Measurements from ENCODE around the gene KCTD2. TPM values are rescaled to one million over a fixed set of nuclear protein-coding genes. Genes with fewer than 3 reads are reported as not detected.
"Not testable (repeated sequence)": the region's sequence is repeated elsewhere in the genome, so short reads cannot be mapped to it uniquely, and the experiment has no call there.

The KCTD2 gene
- 37.5 TPM for total RNA-seq

GRCh38 chr17:75046407-75047289 is at the start of gene KCTD2, which contains the start of gene ATP5PD:
Gene KCTD2, plus strand, starts transcription at chr17:75047225. Its CDS starts 26 bp downstream, at chr17:75047251.
Gene ATP5PD, minus strand, starts transcription at chr17:75046969. Its CDS starts 4,319 bp downstream, at chr17:75042650.
- peak; percentile 99 for ATAC-seq
- DNase-seq (ENCODE audit: low spot score), result peak; percentile 96
- intact Hi-C loops (cut with DNase I), result no loop called here

DNA sequence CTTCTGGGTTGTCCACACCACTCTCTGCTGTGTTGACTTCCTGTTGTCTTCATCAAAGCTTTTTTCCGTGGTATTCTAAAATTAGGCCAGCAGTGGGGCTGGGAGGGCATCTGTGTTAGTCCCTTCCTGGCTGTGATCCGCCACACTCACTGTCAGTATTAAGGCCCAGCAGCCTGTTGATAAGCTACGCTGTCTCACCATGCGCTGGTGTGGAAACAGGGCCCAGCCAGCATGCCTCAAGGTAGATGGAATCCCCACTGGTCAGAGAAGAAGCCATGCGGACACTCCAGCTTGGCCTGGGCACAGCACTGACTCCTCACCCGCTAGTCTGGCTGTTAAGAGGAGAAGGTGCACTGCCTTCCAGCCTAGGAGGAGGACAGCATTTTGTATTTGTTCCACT is 48.2 kb upstream of the KCTD2 start:
- intact Hi-C loops (cut with DNase I), result no loop called here
- ATAC-seq, result no peak
- DNase-seq (ENCODE audit: low spot score), result no peak

DNA sequence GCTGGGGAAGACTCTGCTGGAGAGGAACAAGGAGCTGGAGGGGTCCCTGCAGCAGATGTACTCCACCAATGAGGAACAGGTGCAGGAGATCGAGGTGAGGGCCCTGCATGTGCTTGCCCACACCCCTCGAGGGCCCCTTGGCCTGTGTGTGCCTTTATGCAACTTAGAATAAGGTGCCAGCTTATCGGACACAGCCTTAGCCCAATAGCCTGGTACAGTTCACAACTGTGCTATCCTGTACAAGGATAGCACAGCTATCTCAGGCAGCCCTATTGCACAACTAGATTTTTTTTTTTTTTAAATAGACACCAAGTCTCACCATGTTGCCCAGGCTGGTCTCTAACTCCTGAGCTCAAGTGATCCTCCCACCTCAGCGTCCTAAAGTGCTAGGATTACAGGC is 47.5 kb upstream of the KCTD2 start:
- ATAC-seq, result no peak
- DNase-seq (ENCODE audit: low spot score), result no peak

DNA sequence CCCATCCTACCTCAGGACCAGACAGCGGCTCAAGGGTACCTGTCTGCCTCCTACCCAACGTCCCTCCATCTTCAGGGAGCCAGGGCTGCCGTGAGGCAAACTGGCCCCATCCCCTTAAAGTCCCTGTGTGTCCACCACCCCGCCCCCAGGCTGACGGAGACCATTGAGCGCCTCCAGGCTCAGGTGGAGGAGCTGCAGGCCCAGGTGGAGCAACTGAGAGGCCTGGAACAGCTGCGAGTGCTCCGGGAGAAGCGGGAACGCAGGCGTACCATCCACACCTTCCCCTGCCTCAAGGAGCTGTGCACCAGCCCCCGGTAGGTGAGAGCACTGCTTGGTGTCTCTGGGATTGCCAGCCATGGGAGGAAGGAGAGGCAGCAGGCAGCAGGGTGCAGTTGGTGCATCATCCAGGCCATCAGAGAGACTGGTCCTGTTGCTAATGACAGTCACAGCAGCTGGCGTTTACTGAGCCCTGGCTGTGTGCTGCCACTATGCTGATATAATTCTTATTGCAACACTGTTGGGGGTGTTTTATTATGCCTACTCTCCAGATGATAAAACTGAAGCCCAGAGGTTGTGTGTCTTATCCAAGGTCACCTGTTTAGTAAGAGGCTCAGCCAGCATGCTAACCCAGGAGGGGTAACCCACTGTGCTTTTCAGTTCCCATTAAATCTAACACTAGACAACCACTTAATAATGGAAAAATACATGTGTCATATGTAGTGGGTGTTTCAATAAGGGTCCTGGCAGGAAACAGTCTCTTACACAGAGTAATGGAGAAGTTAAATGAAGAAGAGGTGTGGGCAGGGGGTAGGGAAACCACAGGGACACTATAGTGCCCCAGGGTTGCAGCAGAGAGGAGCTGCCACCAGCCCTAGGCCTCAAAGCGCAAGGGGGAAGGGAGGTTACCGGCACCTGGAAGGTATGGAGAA is 44.8 kb upstream of the KCTD2 start:
- intact Hi-C loops (cut with DNase I), result no loop called here
- no peak for ATAC-seq
- DNase-seq (ENCODE audit: low spot score), result no peak

More for the DNA sequence above, 47.5 kb upstream of the KCTD2 start:
- intact Hi-C loops (cut with DNase I), result no loop called here

GRCh38 chr17:75003070-75003956 is 43.7 kb upstream of the KCTD2 start:
- ATAC-seq (no peak), DNase-seq (ENCODE audit: low spot score) (no peak)
- intact Hi-C loops (cut with DNase I), result no loop called here

- no peak for DNase-seq (ENCODE audit: low spot score)
- no peak for ATAC-seq
- intact Hi-C loops (cut with DNase I), result no loop called here
Observed at GRCh38 chr17:75003957-75004355, 43.1 kb upstream of the KCTD2 start.

DNA sequence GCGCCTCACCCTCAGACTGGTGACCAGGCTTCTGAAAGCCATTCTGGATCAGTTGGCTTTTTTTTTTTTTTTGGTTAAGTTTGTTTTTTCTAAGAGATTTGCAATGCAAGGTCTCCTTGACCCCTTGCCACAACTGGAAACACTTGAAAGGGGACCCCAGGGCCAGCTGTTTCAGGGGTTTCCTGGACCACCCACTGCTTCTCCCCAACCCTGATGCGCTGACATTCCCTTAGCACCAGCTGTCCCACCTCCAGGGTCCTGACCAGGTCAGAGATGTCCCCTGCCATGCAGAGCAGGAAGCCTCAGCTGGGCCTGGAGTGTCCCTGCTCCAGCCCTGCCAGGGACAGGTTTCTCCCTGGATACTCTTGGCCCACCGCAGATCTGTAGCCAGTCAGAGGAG is 42.7 kb upstream of the KCTD2 start:
- intact Hi-C loops (cut with DNase I), result no loop called here
- DNase-seq (ENCODE audit: low spot score) (no peak), ATAC-seq (no peak)

GRCh38 chr17:75005291-75005690 is 41.7 kb upstream of the KCTD2 start:
- no peak for DNase-seq (ENCODE audit: low spot score)
- no peak for ATAC-seq
- intact Hi-C loops (cut with DNase I), result no loop called here

- DNase-seq (ENCODE audit: low spot score); ATAC-seq; intact Hi-C loops (cut with DNase I): not testable (repeated sequence)
Observed at GRCh38 chr17:75006084-75006483, 40.9 kb upstream of the KCTD2 start.

- DNase-seq (ENCODE audit: low spot score), result no peak
- intact Hi-C loops (cut with DNase I), result no loop called here
- ATAC-seq, result no peak
Observed at GRCh38 chr17:75006653-75007052, 40.4 kb upstream of the KCTD2 start.

DNA sequence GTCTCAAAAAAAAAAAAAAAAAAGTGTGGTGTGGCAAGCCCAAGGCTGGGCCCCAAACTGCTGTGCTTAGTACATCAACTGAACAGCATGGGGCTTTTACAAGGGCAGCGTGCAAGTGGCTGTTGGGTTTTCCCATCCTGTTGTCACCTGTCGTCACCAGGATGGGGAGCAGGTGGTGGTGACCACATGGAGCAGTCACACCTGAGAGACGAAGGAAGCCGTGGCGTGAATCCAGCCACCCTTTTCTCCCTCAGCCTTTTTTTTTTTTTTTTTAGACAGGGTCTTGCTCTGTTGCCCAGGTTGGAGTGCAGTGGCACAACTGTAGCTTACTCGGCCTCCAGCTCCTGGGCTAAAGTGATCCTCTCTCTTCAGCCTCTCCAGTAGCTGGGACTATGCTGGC is 38.7 kb upstream of the KCTD2 start:
- DNase-seq (ENCODE audit: low spot score) (no peak), ATAC-seq (no peak)
- intact Hi-C loops (cut with DNase I), result no loop called here

- intact Hi-C loops (cut with DNase I), result no loop called here
- no peak for ATAC-seq
- no peak for DNase-seq (ENCODE audit: low spot score)
Observed at GRCh38 chr17:75009139-75009724, 37.8 kb upstream of the KCTD2 start.

GRCh38 chr17:75010683-75011400 is 36.2 kb upstream of the KCTD2 start:
- intact Hi-C loops (cut with DNase I), result loop anchor here (10.0 kb wide), 1 partner anchor 46 kb away; no protein-coding TSS in a partner anchor
- ATAC-seq (peak; percentile 47), DNase-seq (ENCODE audit: low spot score) (no peak)

GRCh38 chr17:75011401-75012095 is 35.5 kb upstream of the KCTD2 start:
- intact Hi-C loops (cut with DNase I), result loop anchor here (10.0 kb wide), 1 partner anchor 47 kb away; no protein-coding TSS in a partner anchor
- no peak for DNase-seq (ENCODE audit: low spot score)
- ATAC-seq, result peak; percentile 84

- intact Hi-C loops (cut with DNase I), result loop anchor here (10.0 kb wide), 1 partner anchor 47 kb away; no protein-coding TSS in a partner anchor
- ATAC-seq (no peak), DNase-seq (ENCODE audit: low spot score) (no peak)
Observed at GRCh38 chr17:75012096-75012345, 35.0 kb upstream of the KCTD2 start.

GRCh38 chr17:75012346-75013091 is 34.5 kb upstream of the KCTD2 start, which contains the start of gene MRPL58:
Gene MRPL58, plus strand, starts transcription at chr17:75012670. Its CDS starts 17 bp downstream, at chr17:75012687.
- DNase-seq (ENCODE audit: low spot score), result peak; percentile 88
- intact Hi-C loops (cut with DNase I), result loop anchor here (10.0 kb wide), 1 partner anchor 48 kb away; no protein-coding TSS in a partner anchor
- peak; percentile 96 for ATAC-seq

All from sciatic nerve (tissue), 2 donors.